Astrocyte (in vitro differentiated cells and primary cell): Measurements from ENCODE around the gene SLC38A9. TPM values are rescaled to one million over a fixed set of nuclear protein-coding genes. Genes with fewer than 3 reads are reported as not detected.

ENCODE experiments used
- DNase-seq: peaks from one replicate; pipeline ENCODE4 v3.0.0-alpha.2; 2010; ENCODE audit warnings: low read depth
- FAIRE-seq: peaks from 2 replicates; lab custom pipeline; 2011; peaks lifted over from hg19 to GRCh38; lab: Jason Lieb, UNC
- H2AFZ ChIP-seq: 2 replicates; pipeline ENCODE4 v1.6.0; 2012; ENCODE audit warnings: low read depth, low read length, inconsistent platforms
- H3K27ac ChIP-seq: 2 replicates; pipeline ENCODE4 v1.5.1; 2011; ENCODE audit warnings: low read depth, low read length, inconsistent platforms
- H3K27me3 ChIP-seq: 2 replicates; pipeline ENCODE4 v1.6.0; 2011; ENCODE audit warnings: low read length, inconsistent platforms; ENCODE audit not compliant: insufficient read depth
- H3K36me3 ChIP-seq: 2 replicates; pipeline ENCODE4 v1.5.1; 2011; ENCODE audit warnings: low read length, inconsistent platforms; ENCODE audit not compliant: insufficient read depth
- H3K4me1 ChIP-seq: 2 replicates; pipeline ENCODE4 v1.5.1; 2011; ENCODE audit warnings: low read length, inconsistent platforms; ENCODE audit not compliant: insufficient read depth
- H3K4me2 ChIP-seq: 2 replicates; pipeline ENCODE4 v1.6.0; 2012; ENCODE audit warnings: low read length, inconsistent platforms
- H3K4me3 ChIP-seq: 2 replicates; pipeline ENCODE4 v1.5.1; 2011; ENCODE audit warnings: low read depth, mild to moderate bottlenecking, low read length, inconsistent platforms; ENCODE audit not compliant: insufficient read depth
- H3K79me2 ChIP-seq: 2 replicates; pipeline ENCODE4 v1.6.0; 2012; ENCODE audit warnings: mild to moderate bottlenecking, low read length, inconsistent platforms; ENCODE audit not compliant: insufficient read depth
- H3K9ac ChIP-seq: 2 replicates; pipeline ENCODE4 v1.6.0; 2012; ENCODE audit warnings: mild to moderate bottlenecking, low read length, inconsistent platforms
- H3K9me3 ChIP-seq: 2 replicates; pipeline ENCODE4 v1.5.1; 2012; ENCODE audit warnings: low read depth, mild to moderate bottlenecking, low read length, inconsistent platforms; ENCODE audit not compliant: insufficient read depth
- H4K20me1 ChIP-seq: 2 replicates; pipeline ENCODE4 v1.6.0; 2012; ENCODE audit warnings: low read length, inconsistent platforms; ENCODE audit not compliant: insufficient read depth
- H3K27ac Mint-ChIP-seq: one replicate; pipeline ENCODE4 v1.8.0; 2021; ENCODE audit warnings: mild to moderate bottlenecking, mixed read lengths; ENCODE audit not compliant: unreplicated experiment
- H3K27me3 Mint-ChIP-seq: one replicate; pipeline ENCODE4 v1.8.0; 2021; ENCODE audit warnings: low read depth, mixed read lengths; ENCODE audit not compliant: unreplicated experiment
- H3K36me3 Mint-ChIP-seq: one replicate; pipeline ENCODE4 v1.8.0; 2021; ENCODE audit warnings: low read depth, mixed read lengths; ENCODE audit not compliant: unreplicated experiment
- H3K4me1 Mint-ChIP-seq: one replicate; pipeline ENCODE4 v1.8.0; 2021; ENCODE audit warnings: low read depth, mixed read lengths; ENCODE audit not compliant: unreplicated experiment
- H3K4me3 Mint-ChIP-seq: one replicate; pipeline ENCODE4 v1.8.0; 2021; ENCODE audit warnings: mild to moderate bottlenecking, moderate library complexity, mixed read lengths; ENCODE audit not compliant: unreplicated experiment
- H3K9me3 Mint-ChIP-seq: one replicate; pipeline ENCODE4 v1.8.0; 2021; ENCODE audit warnings: mild to moderate bottlenecking, mixed read lengths; ENCODE audit not compliant: unreplicated experiment
- CTCF ChIP-seq: IDR thresholded peaks from 2 replicates; pipeline ENCODE4 v1.5.1; 2011; ENCODE audit warnings: low read depth, mild to moderate bottlenecking, inconsistent platforms, low read length, moderate library complexity; ENCODE audit not compliant: insufficient read depth
- EZH2 ChIP-seq: IDR thresholded peaks from 2 replicates; pipeline ENCODE4 v1.6.1; 2012; ENCODE audit warnings: mild to moderate bottlenecking, low read length, inconsistent platforms; ENCODE audit not compliant: insufficient read depth
- total RNA-seq: library from RNA; stranded (reverse); gene quantifications from 2 replicates; pipeline ENCODE4 v1.2.1, GENCODE V29; 2021

Gene SLC38A9
- total RNA-seq, 1 donor from 2014 or later = 30.0 TPM

GRCh38 chr5:55649963-55650362 is 62.2 kb downstream of the SLC38A9 start:
- Histone ChIP-seq H3K9ac (no peak overlapping the region), H3K27me3 (no peaks in the 10 kb centered on the region), H3K79me2 (no peaks in the 10 kb centered on the region), H3K4me1 (no peaks in the 10 kb centered on the region), H3K27ac (no peak overlapping the region), H2AFZ (no peak overlapping the region), H3K4me2 (no peak overlapping the region), H4K20me1 (no peaks in the 10 kb centered on the region), H3K9me3 (no peaks in the 10 kb centered on the region), H3K36me3 (peaks cover 3% of the 10 kb centered on the region), H3K4me3 (no peak overlapping the region)
- H3K4me1 Mint-ChIP-seq = peaks cover 8% of the 10 kb centered on the region
- H3K36me3 Mint-ChIP-seq = peaks cover 8% of the 10 kb centered on the region
- FAIRE-seq (peak; percentile 73), DNase-seq (no peak)
- TF ChIP-seq CTCF = no peak
- no peak for TF ChIP-seq EZH2
- no peaks in the 10 kb centered on the region for H3K27me3 Mint-ChIP-seq
- H3K9me3 Mint-ChIP-seq = no peaks in the 10 kb centered on the region
- H3K4me3 Mint-ChIP-seq = no peak overlapping the region
- no peak overlapping the region for H3K27ac Mint-ChIP-seq

GRCh38 chr5:55645304-55645703 is 66.8 kb downstream of the SLC38A9 start:
- no peak for TF ChIP-seq EZH2
- TF ChIP-seq CTCF = no peak
- Histone ChIP-seq H4K20me1 (no peaks in the 10 kb centered on the region), H3K36me3 (no peaks in the 10 kb centered on the region), H3K9me3 (no peaks in the 10 kb centered on the region), H3K4me3 (no peak overlapping the region), H3K9ac (no peak overlapping the region), H2AFZ (no peak overlapping the region), H3K27me3 (no peaks in the 10 kb centered on the region), H3K4me1 (no peaks in the 10 kb centered on the region), H3K4me2 (no peak overlapping the region), H3K27ac (no peak overlapping the region), H3K79me2 (no peaks in the 10 kb centered on the region)
- Mint-ChIP-seq H3K27me3 (no peaks in the 10 kb centered on the region), H3K4me1 (peaks cover 7% of the 10 kb centered on the region), H3K4me3 (no peak overlapping the region), H3K27ac (no peak overlapping the region), H3K9me3 (no peaks in the 10 kb centered on the region), H3K36me3 (peaks cover 2% of the 10 kb centered on the region)
- FAIRE-seq = no peak
- peak; percentile 48 for DNase-seq

DNA sequence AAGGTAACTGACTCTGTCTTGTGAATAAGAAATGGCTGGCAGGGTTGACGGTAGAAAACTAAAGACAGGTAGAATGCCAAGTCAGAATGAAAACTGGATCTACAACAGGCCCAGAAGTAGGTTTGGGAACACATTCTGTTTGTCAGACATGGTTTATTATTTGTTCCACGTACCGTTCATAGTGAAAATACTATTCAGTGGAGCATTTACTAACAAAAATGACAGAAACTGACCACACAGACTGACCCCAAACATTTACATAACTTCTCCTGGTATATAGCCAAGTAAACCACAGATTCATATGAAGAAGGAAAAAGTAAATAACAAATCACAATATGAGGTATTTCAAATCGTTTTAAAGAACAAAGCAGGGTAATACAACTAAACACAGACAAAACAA is 73.7 kb downstream of the SLC38A9 start:
- Mint-ChIP-seq H3K36me3 (peaks cover 2% of the 10 kb centered on the region), H3K4me3 (no peak overlapping the region), H3K4me1 (peaks cover 30% of the 10 kb centered on the region), H3K27me3 (no peaks in the 10 kb centered on the region), H3K9me3 (no peaks in the 10 kb centered on the region), H3K27ac (no peak overlapping the region)
- Histone ChIP-seq H3K27me3 (no peaks in the 10 kb centered on the region), H3K9ac (no peak overlapping the region), H3K9me3 (no peaks in the 10 kb centered on the region), H4K20me1 (no peaks in the 10 kb centered on the region), H3K36me3 (no peaks in the 10 kb centered on the region), H3K79me2 (no peaks in the 10 kb centered on the region), H3K4me3 (no peak overlapping the region), H3K27ac (no peak overlapping the region), H2AFZ (no peak overlapping the region), H3K4me1 (peaks cover 11% of the 10 kb centered on the region), H3K4me2 (no peak overlapping the region)
- no peak for FAIRE-seq
- peak; percentile 38 for DNase-seq
- TF ChIP-seq CTCF (no peak), EZH2 (no peak)
